ENCODE data around the gene PSRC1.

DNA sequence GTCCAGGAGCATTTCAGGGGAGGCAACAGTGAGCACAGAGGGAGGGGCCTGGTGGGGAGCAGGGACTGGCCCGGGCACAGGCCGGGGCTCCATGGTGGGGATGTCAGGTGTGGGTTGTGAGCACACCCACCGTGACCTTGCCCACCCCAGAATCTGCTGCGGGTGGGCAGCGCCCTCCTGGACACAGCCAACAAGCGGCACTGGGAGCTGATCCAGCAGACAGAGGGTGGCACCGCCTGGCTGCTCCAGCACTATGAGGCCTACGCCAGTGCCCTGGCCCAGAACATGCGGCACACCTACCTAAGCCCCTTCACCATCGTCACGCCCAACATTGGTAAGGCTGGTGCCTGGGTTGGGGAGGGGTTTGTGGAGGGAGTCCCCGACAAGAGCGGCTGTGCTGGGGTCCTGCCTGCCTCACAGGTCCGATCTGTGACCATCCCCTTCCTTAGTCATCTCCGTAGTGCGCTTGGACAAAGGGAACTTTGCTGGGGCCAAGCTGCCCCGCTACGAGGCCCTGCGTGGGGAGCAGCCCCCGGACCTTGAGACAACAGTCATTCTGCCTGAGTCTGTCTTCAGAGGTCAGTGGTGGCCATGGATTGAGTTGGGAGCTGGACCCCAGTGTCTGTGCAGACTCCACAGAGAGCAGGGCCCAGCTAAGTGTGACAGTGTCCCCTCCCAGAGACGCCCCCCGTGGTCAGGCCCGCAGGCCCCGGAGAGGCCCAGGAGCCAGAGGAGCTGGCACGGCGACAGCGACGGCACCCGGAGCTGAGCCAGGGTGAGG is 14.3 kb downstream of the PSRC1 start:
- TF ChIP-seq, protein P1, sequence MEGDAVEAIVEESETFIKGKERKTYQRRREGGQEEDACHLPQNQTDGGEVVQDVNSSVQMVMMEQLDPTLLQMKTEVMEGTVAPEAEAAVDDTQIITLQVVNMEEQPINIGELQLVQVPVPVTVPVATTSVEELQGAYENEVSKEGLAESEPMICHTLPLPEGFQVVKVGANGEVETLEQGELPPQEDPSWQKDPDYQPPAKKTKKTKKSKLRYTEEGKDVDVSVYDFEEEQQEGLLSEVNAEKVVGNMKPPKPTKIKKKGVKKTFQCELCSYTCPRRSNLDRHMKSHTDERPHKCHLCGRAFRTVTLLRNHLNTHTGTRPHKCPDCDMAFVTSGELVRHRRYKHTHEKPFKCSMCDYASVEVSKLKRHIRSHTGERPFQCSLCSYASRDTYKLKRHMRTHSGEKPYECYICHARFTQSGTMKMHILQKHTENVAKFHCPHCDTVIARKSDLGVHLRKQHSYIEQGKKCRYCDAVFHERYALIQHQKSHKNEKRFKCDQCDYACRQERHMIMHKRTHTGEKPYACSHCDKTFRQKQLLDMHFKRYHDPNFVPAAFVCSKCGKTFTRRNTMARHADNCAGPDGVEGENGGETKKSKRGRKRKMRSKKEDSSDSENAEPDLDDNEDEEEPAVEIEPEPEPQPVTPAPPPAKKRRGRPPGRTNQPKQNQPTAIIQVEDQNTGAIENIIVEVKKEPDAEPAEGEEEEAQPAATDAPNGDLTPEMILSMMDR (IDR thresholded peaks at IDR 0.05; ENCODE audit: insufficient read depth, low read length, poor library complexity, severe bottlenecking) = no peak
- no peak for TF ChIP-seq EZH2phosphoT487 (conservative IDR thresholded peaks at IDR 0.05; ENCODE audit: low read length)
